HG02798 (cell line): Measurements from ENCODE around the gene POLR2C.

ENCODE experiments used
- ATAC-seq: cut with Tn5 transposase; IDR thresholded peaks from one replicate; pipeline ENCODE4 v1.9.1; 2021; ENCODE audit warnings: mild to moderate bottlenecking; ENCODE audit not compliant: unreplicated experiment, poor library complexity

POLR2C gene

DNA sequence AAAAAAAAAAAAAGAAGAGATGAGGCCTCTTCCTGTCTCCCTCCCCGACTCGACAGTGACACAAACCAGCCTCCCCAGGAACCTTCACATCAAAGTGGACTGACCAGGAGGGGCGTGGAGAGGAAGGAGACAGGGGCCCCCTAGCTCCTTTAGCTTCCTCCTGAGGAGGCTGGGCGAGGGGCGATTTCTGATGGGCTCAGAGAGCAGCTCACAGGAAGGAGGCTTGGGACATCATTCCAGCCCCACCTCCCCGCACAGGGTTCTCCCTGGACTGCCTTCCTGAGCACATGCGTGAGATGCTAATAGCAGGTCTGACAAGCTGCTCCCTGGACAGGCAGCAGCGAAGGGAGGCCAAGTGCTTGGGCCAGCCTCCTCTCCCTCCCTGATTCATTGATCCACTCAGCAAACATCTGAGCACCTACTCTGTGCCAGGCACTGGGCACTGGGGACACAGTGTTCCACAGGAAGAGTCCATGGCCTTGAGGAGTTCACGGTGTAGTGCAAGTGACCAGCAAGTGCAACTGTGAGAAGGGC lies 38.2 kb downstream of the POLR2C start:
- ATAC-seq = no peak

- no peak for ATAC-seq
These were observed 39.0 kb downstream of the POLR2C start for GRCh38 chr16:57501492-57501891.

DNA sequence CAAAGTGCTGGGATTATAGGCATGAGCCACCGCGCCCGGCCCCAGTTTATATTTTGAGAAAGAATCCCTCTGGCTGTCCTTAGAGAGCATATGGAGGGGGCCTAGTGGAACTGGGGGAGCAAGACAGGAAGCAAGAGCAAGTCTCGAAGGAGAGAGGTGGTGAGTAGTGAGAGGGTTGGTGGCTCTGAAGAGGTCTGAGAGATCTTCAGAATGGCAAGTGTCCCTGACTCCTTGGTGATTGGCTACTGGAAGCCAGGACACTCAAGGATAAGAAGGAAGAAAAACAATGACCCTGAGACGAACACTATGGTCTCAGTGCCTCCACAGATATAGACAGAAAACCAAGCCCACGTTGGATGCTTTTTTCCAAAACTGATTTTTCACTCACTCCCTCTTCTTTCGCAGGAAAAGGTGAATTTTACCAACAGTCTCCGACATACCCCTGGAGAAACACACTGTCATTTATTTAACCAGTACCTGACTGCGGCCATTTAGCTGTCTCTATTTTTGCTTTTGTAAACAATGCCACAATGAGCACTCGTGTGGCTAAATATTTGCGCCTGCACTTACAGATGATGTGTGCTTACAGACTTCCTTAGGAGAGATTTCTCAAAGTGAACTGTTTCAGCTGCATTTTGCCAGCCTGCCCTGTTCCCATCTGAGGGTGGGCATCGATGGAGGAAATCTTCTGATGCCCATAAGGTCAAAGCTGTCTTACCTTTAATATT lies 39.7 kb downstream of the POLR2C start:
- ATAC-seq = no peak

DNA sequence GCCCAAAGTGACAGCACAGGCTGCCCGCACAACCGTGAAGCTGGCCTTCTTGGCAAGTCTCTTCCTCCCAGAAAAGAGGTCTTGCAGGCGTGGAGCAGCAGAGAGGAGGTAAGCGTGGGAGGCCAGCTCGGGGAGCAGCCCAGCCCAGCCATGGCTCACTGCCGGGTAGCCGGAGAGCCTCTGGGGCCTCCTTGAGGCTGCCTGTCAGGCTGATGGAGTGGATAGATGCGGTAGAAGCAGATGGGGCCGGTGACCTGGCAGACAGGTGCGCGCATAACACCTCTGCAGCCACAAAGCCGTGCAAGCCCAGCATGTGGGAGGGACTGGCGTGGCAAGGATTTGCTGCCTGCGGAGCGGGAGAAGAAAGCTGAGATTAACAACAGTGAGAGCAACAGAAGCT lies 40.9 kb downstream of the POLR2C start:
- ATAC-seq = no peak

- no peak for ATAC-seq
These were observed 41.5 kb downstream of the POLR2C start for GRCh38 chr16:57504001-57504400.

DNA sequence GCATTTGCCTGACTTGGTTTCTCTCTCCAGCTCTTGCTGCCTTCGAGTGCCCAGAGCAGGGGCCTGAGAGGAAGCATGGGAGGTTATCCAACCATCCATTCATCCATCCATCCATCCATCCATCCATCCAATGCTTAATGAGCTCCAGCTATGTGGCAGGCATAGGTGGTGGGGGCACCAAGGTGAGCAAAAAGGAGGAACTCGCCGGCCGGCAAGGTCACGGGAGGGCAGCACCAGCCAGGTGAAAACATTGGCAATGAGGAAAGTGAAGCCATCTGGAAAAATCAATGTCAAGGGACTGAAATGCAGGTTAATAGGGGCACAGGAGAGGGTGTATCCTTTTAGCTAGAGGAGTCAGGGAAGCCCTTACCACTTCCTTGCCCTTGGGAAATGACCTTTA lies 42.0 kb downstream of the POLR2C start:
- no peak for ATAC-seq

GRCh38 chr16:57505169-57505568 lies 42.7 kb downstream of the POLR2C start:
- ATAC-seq = no peak

DNA sequence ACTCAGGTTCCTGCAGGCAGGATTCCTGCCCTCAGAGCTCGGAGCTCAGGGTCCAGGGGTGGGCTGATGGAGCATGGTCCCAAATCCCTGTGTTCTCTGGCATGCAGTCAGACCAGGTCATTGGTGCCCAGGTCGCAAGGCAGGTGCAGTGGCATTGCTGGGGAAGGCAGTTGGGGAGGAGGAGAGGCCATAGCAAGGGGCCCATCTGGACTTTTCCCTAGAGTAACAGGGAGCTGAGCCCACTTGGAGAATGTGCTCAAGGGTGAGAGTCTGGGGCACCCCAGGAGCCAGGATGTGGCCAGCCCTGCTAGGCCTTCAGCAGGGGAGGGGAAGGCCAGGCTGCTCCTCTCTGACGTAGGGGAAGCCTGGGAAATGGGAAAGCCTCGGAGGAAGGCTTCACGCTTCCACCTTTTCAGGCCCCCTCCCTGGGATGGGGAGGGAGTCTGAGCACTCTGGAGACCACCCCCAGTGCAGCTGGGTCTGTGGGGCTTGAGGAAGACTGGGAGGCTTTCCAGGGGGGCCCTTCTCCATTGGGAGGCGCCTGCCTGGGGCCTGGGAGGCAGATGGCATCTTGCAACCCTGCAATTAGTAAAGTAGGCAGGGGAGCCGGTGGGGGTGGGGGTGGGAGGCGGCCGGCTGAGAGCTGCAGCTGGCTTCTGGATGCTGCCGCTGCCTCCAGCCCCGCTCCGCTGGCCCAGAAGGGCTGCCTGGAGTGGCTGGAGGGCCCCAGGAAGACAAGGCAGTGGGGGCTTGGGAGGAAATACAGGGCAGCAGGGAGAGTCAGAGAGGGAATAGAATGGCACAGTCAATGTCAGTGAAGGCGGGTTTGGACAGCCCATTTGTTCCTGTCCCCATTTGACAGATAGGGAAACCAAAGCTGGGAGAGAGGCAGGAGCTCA lies 44.9 kb downstream of the POLR2C start:
- ATAC-seq = no peak

DNA sequence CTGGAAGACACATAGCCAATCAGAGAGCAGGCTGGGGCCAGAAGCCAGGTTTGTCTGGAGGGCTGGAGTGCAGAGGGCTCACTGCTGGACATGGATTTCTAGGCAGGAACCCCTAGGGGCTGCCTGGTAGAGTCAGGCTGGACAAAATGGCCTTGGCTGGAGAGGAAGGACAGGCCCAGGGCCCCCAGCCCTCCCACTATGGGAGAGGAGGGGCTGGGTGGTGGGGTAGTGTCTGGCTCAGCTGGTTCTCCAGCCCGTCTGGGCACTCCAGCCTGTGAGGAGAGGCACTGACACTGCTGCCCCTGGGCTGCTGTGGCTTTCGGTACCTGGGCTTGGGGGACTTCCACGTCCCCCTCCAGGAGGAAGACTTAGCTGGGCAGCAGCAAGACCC lies 45.6 kb downstream of the POLR2C start:
- ATAC-seq = no peak

DNA sequence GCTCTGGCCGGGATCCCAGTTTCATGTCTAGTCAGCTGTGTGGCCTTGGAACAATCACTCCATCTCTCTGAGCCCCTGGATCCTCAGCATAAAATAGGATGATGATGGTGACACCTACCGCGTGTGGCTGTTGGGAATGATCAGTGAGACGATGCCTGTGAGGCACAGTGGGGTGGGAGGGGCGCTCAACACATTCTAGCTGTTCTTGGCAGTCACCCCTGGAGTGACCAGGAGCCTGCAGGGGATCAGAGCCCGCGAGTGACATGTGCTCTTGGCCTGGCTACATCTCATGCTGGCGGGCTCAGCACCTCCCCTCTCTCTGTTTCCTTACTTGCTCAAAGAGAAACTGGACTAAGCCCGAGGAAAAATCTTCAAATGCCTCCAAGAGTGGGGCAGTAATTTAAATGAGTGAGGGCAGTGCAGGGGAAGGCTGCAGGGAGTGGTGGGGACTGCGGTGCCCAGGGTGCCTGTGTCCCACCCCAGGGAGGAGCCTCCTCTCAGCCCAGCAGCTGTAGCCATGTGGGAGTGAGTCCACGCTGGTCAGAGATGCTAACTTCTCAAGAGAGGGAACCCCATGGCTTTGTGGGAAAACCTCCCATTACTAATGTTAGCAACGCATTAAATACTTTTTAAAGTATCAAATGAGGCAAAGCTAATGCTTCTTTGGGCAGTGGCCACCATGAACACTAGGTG lies 46.9 kb downstream of the POLR2C start:
- no peak for ATAC-seq

DNA sequence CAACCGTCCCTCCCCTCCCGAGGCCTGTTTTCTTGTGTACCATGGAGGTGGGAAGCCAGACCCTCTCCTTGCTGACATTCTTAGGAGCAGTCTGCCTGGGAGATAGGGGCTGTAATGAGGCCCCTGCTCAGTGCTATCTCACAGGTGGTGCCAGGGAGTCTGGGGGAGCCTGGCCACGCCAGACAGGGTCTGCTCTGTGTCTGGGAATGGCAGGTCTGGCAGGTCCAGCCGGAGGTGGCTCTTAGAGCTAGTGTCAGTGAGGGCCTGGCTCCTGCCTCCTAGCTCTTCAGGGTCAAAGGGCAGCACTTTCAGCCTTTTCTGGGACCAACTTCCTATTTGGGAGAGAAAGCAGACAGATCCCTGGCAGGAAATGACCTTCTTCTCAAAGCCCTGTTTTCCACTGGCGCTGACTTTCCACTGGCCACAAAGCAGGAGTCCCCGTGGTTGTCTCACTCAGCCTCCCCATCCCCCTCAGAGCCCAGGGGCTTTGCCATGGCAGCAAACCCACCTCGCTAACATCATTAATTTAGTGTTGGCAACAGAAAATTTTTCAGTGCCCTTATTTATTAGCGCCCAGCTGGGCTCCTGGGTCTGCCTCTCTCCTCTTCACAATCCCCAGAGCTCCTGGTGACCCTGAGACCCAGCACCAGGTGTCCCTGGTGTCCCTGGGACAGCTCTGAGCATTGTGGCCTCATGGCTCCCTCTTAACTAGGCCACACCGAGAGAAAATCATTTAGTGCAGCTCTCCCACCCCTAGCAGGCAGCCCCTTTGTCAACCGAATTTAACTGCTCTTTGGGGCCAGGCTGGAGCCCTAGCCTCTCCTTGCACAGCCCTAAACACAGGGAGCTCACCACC lies 47.8 kb downstream of the POLR2C start:
- ATAC-seq = no peak

- ATAC-seq = no peak
These were observed 50.0 kb downstream of the POLR2C start for GRCh38 chr16:57512296-57513001.

DNA sequence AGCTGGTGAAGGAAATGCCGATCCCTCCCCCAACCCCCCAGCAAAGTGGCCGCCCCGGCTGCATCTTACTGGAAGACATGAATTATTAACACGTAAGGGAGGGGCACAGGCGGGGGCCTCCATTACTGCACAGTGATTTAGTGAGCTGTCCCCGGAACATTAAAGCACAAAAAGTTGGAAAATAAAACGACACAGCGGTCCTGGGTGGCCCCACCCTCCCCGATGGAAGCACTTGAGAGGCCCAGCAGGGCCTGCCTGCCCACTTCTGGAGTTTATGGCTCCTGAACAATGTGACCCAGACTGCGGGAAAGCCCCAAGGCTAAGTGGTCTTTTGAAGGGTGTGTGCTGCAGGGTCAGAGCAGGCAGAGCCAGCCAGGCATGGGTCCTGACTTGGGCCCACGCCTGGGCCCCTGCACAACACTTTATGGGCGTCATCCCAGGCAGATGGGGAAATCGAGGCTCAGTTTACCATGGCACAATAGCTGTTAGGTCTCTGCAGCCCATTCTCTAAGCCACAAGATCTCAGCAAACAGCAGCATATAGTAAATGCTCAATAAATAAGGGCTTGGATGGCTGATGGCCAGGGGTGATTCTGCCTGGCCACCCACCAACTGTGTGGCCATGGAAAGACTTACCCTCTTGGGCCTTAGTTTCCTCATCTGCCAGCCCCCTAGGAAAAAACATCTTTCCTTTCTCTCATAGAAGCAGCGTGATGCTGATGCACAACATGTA lies 51.1 kb downstream of the POLR2C start:
- no peak for ATAC-seq

GRCh38 chr16:57514371-57514770 lies 51.9 kb downstream of the POLR2C start:
- ATAC-seq = no peak

DNA sequence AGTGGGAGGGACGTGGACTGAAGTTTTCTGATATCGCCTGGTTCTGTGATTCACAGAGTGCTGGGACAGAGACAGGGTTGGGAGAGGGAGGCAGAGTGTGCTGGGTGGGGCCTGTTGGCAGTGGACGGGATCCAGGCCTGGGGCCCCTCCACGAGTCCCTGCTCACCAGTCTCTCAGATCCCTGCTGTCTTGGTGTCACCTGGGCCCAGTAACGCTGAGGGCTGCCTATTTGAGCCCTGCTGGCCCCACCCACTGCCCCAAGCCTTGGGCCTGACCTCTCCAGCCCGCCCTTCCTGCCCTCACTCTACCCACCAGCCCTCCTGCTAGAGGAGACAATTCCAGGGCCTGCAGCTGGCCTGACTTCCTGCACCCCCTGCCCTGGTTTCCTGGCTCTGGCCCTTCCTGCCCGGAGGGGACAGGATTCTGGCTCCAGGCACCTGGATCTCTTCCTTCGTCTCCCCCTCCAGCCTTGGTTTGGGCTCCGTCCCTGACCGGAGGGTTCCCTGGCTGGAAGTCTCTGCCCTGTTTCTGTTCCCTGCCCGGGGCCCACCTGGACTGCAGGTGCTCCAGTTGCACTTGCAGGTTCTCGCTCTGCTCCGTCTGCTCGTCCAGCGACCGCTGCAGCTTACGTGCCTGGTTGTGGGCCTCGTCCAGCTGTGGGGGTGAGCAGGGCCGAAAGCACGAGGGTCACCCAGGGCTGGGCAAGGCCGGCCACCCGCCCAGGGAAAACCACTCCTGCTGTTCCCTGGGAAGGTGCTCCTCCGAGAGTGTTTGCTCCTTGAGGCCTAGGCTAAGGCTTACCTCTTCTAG lies 52.5 kb downstream of the POLR2C start:
- no peak for ATAC-seq

GRCh38 chr16:57516176-57516725 lies 53.8 kb downstream of the POLR2C start:
- ATAC-seq = no peak

GRCh38 chr16:57516773-57517172 lies 54.3 kb downstream of the POLR2C start:
- ATAC-seq = no peak
